Hepatocyte (in vitro differentiated cells): ENCODE measurements around the gene AMD1. TPM values are rescaled to one million over a fixed set of nuclear protein-coding genes. Genes with fewer than 3 reads are reported as not detected.
A peak's percentile ranks its signal among the peaks of the same experiment; 100 is the strongest.

Source experiments
- DNase-seq: peaks from one replicate; pipeline ENCODE4 v3.0.0-alpha.2; 2016; ENCODE audit warnings: low spot score
- H2AFZ ChIP-seq: fragments of 200-600 bp; sonication (generic); 2 replicates; pipeline ENCODE4 v1.6.0; 2016; ENCODE audit warnings: antibody characterized with exemption, mild to moderate bottlenecking
- H3K27ac ChIP-seq: fragments of 200-600 bp; sonication (generic); 2 replicates; pipeline ENCODE4 v1.5.1; 2016; ENCODE audit warnings: mild to moderate bottlenecking
- H3K27me3 ChIP-seq: fragments of 200-600 bp; sonication (generic); 2 replicates; pipeline ENCODE4 v1.6.1; 2016
- H3K36me3 ChIP-seq: fragments of 200-600 bp; sonication (generic); replicated peaks from 2 replicates; pipeline ENCODE4 v1.5.1; 2016; ENCODE audit warnings: low read depth; ENCODE audit not compliant: insufficient read depth
- H3K4me1 ChIP-seq: fragments of 200-600 bp; sonication (generic); 2 replicates; pipeline ENCODE4 v1.5.1; 2016; ENCODE audit warnings: mild to moderate bottlenecking, moderate library complexity; ENCODE audit not compliant: insufficient read depth
- H3K4me2 ChIP-seq: fragments of 200-600 bp; sonication (generic); 2 replicates; pipeline ENCODE4 v1.6.0; 2016
- H3K4me3 ChIP-seq: fragments of 200-600 bp; sonication (generic); 2 replicates; pipeline ENCODE4 v1.5.1; 2016; ENCODE audit warnings: mild to moderate bottlenecking
- H3K79me2 ChIP-seq: fragments of 200-600 bp; sonication (generic); 2 replicates; pipeline ENCODE4 v1.6.0; 2017; ENCODE audit warnings: mild to moderate bottlenecking
- H3K9me2 ChIP-seq: fragments of 200-600 bp; sonication (generic); replicated peaks from 2 replicates; pipeline ENCODE4 v1.6.0; 2017; ENCODE audit warnings: mild to moderate bottlenecking; ENCODE audit not compliant: insufficient read depth
- H3K9me3 ChIP-seq: fragments of 200-600 bp; sonication (generic); 2 replicates; pipeline ENCODE4 v1.5.1; 2016; ENCODE audit warnings: low read depth, mild to moderate bottlenecking
- H4K20me1 ChIP-seq: fragments of 200-600 bp; sonication (generic); 2 replicates; pipeline ENCODE4 v1.6.0; 2016; ENCODE audit warnings: mild to moderate bottlenecking; ENCODE audit not compliant: insufficient read depth, poor library complexity, severe bottlenecking
- CTCF ChIP-seq: fragments of 200-600 bp; sonication (generic); IDR thresholded peaks from 2 replicates; pipeline ENCODE4 v1.5.1; 2016; ENCODE audit warnings: antibody characterized with exemption, mild to moderate bottlenecking; ENCODE audit not compliant: poor library complexity
- EZH2 ChIP-seq: fragments of 200-600 bp; sonication (generic); IDR thresholded peaks from 2 replicates; pipeline ENCODE4 v1.6.1; 2016; ENCODE audit warnings: antibody characterized with exemption, mild to moderate bottlenecking, borderline replicate concordance
- EZH2phosphoT487 ChIP-seq: fragments of 200-600 bp; sonication (generic); IDR thresholded peaks from one replicate; pipeline ENCODE4 v1.6.1; 2018; ENCODE audit warnings: antibody characterized with exemption, mild to moderate bottlenecking, low read depth, moderate library complexity; ENCODE audit not compliant: unreplicated experiment, severe bottlenecking
- WGBS: methylation state at CpG from one replicate; pipeline ENCODE4 v1.1.6; 2016; ENCODE audit warnings: low lambda C conversion rate; ENCODE audit errors: missing lambda C conversion rate; 5-methylcytosine and 5-hydroxymethylcytosine counted together
- polyA plus RNA-seq: library from polyadenylated mRNA; unstranded; fragments of >200 nt; fragmentation: Nextera tagmentation; extraction: Ambion mirVana; gene quantifications from 2 replicates; pipeline ENCODE4 v1.2.1, GENCODE V29; 2016
- total RNA-seq: library from RNA; depleted of rRNA; stranded (reverse); fragments of >200 nt; gene quantifications from 2 replicates; pipeline ENCODE4 v1.2.3, GENCODE V29; 2014

Gene AMD1
- total and polyA plus RNA-seq, 2 experiments from 2014 or later: 42.7 to 106 TPM

GRCh38 chr6:110882824-110883554 lies 8.4 kb downstream of the AMD1 start:
- WGBS: 92% methylated on average over 2 of the region's 2 CpGs
- Histone ChIP-seq H3K27ac (no peak overlapping the region), H2AFZ (no peak overlapping the region), H3K9me3 (no peaks in the 10 kb centered on the region), H3K79me2 (peaks cover 100% of the 10 kb centered on the region), H3K36me3 (no peaks in the 10 kb centered on the region), H3K9me2 (no peaks in the 10 kb centered on the region), H4K20me1 (peaks cover 100% of the 10 kb centered on the region), H3K4me1 (peaks cover 33% of the 10 kb centered on the region), H3K4me2 (peak overlapping the region; percentile 30), H3K27me3 (no peaks in the 10 kb centered on the region), H3K4me3 (no peak overlapping the region)
- no peak for TF ChIP-seq CTCF
- no peak for TF ChIP-seq EZH2phosphoT487
- no peak for TF ChIP-seq EZH2
- no peak for DNase-seq

- DNase-seq: no peak
- H3K4me3 ChIP-seq: no peak overlapping the region
- H3K79me2 ChIP-seq: peaks cover 100% of the 10 kb centered on the region
- no peaks in the 10 kb centered on the region for H3K36me3 ChIP-seq
- TF ChIP-seq EZH2 (no peak), CTCF (no peak), EZH2phosphoT487 (no peak)
- H3K4me2 ChIP-seq: no peak overlapping the region
- 93% methylated on average over 3 of the region's 3 CpGs for WGBS
- H2AFZ ChIP-seq: no peak overlapping the region
- H3K9me3 ChIP-seq: no peaks in the 10 kb centered on the region
- no peaks in the 10 kb centered on the region for H3K9me2 ChIP-seq
- H3K27me3 ChIP-seq: no peaks in the 10 kb centered on the region
- H4K20me1 ChIP-seq: peaks cover 100% of the 10 kb centered on the region
- H3K4me1 ChIP-seq: peaks cover 27% of the 10 kb centered on the region
- no peak overlapping the region for H3K27ac ChIP-seq
Measured at GRCh38 chr6:110884321-110884720, 9.7 kb downstream of the AMD1 start.

- Histone ChIP-seq H4K20me1 (peaks cover 100% of the 10 kb centered on the region), H3K36me3 (no peaks in the 10 kb centered on the region), H3K4me3 (no peak overlapping the region), H3K9me3 (no peaks in the 10 kb centered on the region), H3K4me2 (no peak overlapping the region), H3K79me2 (peaks cover 100% of the 10 kb centered on the region), H3K27ac (no peak overlapping the region), H2AFZ (no peak overlapping the region), H3K27me3 (no peaks in the 10 kb centered on the region), H3K9me2 (no peaks in the 10 kb centered on the region), H3K4me1 (peaks cover 16% of the 10 kb centered on the region)
- DNase-seq: no peak
- WGBS: 95% methylated on average over 4 of the region's 4 CpGs
- TF ChIP-seq EZH2phosphoT487 (no peak), EZH2 (no peak), CTCF (no peak)
Measured at GRCh38 chr6:110885526-110885925, 10.9 kb downstream of the AMD1 start.
